Measurements from ENCODE around the gene ATXN1L. TPM values are rescaled to one million over a fixed set of nuclear protein-coding genes. Genes with fewer than 3 reads are reported as not detected.
"Not testable (repeated sequence)": the region's sequence is repeated elsewhere in the genome, so short reads cannot be mapped to it uniquely, and the experiment has no call there.

Gene ATXN1L
- total RNA-seq, 2 donors from 2014 or later, result 19.4 to 26.1 TPM

DNA sequence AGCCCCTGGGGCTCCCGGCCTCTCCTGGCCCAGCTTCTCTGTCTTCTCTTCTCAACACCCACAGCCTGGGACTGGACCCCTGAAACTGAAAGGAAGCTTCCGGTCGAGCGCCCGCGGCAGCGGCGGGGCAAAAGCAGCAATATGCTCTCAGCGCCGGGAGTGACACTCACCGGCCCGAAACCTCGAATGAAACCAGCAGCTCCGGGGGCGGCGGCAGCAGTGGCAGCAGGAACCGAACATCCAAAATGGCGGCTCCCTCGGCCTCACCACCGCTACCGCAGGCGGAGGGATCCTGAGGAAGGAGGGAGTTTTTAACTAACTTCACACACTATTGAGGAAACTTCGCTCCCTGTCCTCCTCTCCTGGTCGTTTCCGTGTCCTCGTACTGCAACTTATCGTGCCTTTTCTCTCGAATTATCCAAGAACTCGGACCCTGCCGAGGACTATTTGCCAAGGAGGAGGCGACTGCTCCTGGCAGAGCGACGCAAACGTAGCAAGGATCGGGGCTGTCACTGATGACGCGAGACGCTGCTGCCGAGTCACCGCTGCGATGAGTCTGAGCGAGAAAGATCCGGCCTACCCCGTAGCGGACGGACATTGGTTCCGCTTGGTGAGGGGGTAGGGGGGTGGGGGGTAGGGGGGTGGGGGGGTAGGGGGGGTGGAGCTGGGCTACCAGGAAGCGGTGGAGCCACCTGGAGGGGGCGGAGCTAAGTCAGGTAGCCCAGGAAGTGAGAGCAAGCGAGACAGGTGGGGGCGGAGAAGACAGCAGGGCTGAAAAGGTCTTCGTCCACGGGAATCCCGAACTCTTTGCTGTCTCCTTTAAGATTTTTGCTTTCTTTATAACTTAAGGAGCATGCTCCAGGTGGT is 37.0 kb upstream of the ATXN1L start, which contains the start of gene AP1G1:
Gene AP1G1 (minus strand): TSS at position 242 of the 867 bp plus-strand sequence. CDS start 19,355 bp downstream, outside the sequence.
- Histone ChIP-seq H3K36me3 (no peaks in the 10 kb centered on the region), H3K4me1 (peaks cover 9% of the 10 kb centered on the region), H3K9ac (ENCODE audit: low read depth in 2 of 2, low read length in 2 of 2) (peak within 1 kb of the TSS; percentile 88 to 95), H3K27ac (peak within 1 kb of the TSS; percentile 89), H3K9me3 (no peaks in the 10 kb centered on the region), H3K27me3 (no peaks in the 10 kb centered on the region), H3K4me3 (peak within 1 kb of the TSS; percentile 84)
- TF ChIP-seq, protein P1, sequence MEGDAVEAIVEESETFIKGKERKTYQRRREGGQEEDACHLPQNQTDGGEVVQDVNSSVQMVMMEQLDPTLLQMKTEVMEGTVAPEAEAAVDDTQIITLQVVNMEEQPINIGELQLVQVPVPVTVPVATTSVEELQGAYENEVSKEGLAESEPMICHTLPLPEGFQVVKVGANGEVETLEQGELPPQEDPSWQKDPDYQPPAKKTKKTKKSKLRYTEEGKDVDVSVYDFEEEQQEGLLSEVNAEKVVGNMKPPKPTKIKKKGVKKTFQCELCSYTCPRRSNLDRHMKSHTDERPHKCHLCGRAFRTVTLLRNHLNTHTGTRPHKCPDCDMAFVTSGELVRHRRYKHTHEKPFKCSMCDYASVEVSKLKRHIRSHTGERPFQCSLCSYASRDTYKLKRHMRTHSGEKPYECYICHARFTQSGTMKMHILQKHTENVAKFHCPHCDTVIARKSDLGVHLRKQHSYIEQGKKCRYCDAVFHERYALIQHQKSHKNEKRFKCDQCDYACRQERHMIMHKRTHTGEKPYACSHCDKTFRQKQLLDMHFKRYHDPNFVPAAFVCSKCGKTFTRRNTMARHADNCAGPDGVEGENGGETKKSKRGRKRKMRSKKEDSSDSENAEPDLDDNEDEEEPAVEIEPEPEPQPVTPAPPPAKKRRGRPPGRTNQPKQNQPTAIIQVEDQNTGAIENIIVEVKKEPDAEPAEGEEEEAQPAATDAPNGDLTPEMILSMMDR (IDR thresholded peaks at IDR 0.05), result no peak
- DNase-seq, result peak; percentile 95
- intact Hi-C loops (cut with DNase I), result loop anchor here (2.0 kb wide), 1 partner anchor 86 kb away; the partner anchor contains the start of gene IST1

DNA sequence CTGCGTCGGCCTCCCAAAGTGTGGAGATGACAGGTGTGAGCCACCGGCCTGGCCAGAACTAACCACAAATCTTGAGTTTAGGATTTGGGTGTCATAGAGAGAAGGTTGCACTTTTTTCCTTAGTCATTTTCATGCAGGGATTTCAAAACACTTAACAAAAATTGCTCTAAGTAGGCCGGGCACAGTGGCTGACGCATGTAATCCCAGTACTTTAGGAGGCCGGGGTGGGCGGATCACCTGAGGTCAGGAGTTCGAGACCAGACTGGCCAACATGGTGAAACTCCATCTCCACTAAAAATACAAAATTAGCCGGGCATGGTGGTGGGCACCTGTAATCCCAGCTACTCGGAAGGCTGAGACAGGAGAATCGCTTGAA is 35.6 kb upstream of the ATXN1L start:
- intact Hi-C loops (cut with DNase I); H3K9ac ChIP-seq (ENCODE audit: low read depth in 2 of 2, low read length in 2 of 2); DNase-seq: not testable (repeated sequence)

DNA sequence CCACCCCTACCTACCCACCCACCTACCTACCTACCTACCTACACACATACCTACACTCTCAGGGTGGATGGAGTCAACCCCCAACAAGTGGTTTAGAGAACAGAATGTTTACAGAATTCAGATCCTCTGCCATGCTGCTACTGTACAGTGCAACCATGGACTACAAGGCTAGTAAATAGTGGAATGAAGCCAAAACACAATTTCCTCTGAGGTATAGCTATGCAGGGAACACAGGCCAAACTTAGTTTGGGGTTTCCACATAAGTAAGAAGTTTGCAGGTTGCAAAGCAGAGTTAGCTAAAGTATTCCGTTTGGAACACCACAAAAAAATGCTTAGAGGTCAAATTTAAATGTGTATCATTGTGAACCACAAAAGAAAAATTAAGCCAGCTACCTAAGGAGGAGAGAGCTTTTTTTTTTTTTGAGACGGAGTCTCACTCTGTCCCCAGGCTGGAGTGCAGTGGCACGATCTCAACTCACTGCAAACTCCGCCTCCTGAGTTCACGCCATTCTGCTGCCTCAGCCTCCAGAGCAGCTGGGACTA is 34.4 kb upstream of the ATXN1L start:
- no peak for DNase-seq
- intact Hi-C loops (cut with DNase I), result no loop called here
- TF ChIP-seq, protein P1 (IDR thresholded peaks at IDR 0.05), result no peak

More for the DNA sequence above, 35.6 kb upstream of the ATXN1L start:
- H3K27ac ChIP-seq, result peak overlapping the region; percentile 81
- not testable (repeated sequence) for H3K4me1 ChIP-seq, H3K4me3 ChIP-seq, H3K27me3 ChIP-seq, H3K36me3 ChIP-seq, H3K9me3 ChIP-seq

GRCh38 chr16:71817155-71817500 is 28.6 kb upstream of the ATXN1L start:
- DNase-seq; H3K4me1 ChIP-seq; H3K9ac ChIP-seq (ENCODE audit: low read depth in 2 of 2, low read length in 2 of 2); H3K4me3 ChIP-seq; H3K9me3 ChIP-seq; H3K27me3 ChIP-seq; H3K36me3 ChIP-seq; intact Hi-C loops (cut with DNase I): not testable (repeated sequence)
- peak overlapping the region; percentile 23 for H3K27ac ChIP-seq

More for the DNA sequence above, 34.4 kb upstream of the ATXN1L start:
- H3K27ac ChIP-seq, result no peak overlapping the region
- H3K4me1 ChIP-seq, result peaks cover 8% of the 10 kb centered on the region
- no peak overlapping the region for H3K9ac ChIP-seq (ENCODE audit: low read depth in 2 of 2, low read length in 2 of 2)
- no peaks in the 10 kb centered on the region for H3K36me3 ChIP-seq
- no peaks in the 10 kb centered on the region for H3K27me3 ChIP-seq
- H3K4me3 ChIP-seq, result no peak overlapping the region
- no peaks in the 10 kb centered on the region for H3K9me3 ChIP-seq

GRCh38 chr16:71826533-71827017 is 19.2 kb upstream of the ATXN1L start:
- Histone ChIP-seq H3K9me3 (no peaks in the 10 kb centered on the region), H3K36me3 (no peaks in the 10 kb centered on the region), H3K27ac (no peak overlapping the region), H3K4me1 (no peaks in the 10 kb centered on the region), H3K4me3 (no peak overlapping the region), H3K27me3 (no peaks in the 10 kb centered on the region), H3K9ac (ENCODE audit: low read depth in 2 of 2, low read length in 2 of 2) (no peak overlapping the region)
- intact Hi-C loops (cut with DNase I), result no loop called here
- TF ChIP-seq, protein P1 (IDR thresholded peaks at IDR 0.05), result no peak
- no peak for DNase-seq

DNA sequence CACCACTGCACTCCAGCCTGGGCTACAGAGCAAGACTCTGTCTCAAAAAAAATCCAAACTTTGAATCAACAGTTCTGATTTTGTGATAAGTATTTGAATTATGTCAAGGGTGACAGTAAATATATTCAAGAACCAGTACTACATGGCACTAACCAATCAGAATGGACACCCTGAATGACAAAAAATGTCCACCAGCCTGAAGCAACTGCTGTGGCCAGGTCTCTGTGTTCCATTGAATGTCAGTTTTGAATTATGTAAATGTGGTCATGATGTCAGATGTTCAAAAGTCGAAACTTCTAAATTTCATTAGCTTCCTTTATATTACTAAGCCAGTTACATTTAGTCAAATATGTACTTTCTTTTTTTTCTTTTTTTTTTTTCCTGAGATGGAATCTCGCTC is 15.4 kb upstream of the ATXN1L start:
- Histone ChIP-seq H3K36me3 (no peaks in the 10 kb centered on the region), H3K4me3 (no peak overlapping the region), H3K4me1 (no peaks in the 10 kb centered on the region), H3K27me3 (no peaks in the 10 kb centered on the region), H3K9ac (ENCODE audit: low read depth in 2 of 2, low read length in 2 of 2) (no peak overlapping the region), H3K27ac (no peak overlapping the region), H3K9me3 (no peaks in the 10 kb centered on the region)
- DNase-seq, result no peak
- TF ChIP-seq, protein P1 (IDR thresholded peaks at IDR 0.05), result no peak
- intact Hi-C loops (cut with DNase I), result no loop called here

DNA sequence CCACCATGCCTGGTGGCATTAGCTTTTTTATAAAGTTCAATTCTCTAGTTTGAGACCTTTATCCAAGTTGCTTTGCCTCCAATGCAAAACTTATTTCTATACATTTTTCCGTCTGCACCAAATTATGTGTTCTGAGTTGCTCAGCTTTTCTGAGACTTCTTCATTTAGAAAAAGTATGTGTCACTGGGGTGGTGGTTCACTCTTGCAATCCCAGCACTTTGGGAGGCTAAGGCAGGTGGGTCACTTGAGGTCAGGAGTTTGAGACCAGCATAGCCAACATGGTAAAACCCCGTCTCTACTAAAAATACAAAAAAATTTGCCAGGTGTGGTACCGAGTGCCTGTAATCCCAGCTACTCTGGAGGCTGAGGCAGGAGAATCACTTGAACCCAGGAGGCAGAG is 14.1 kb upstream of the ATXN1L start:
- H3K36me3 ChIP-seq; H3K27me3 ChIP-seq; H3K4me1 ChIP-seq; H3K4me3 ChIP-seq; H3K9ac ChIP-seq (ENCODE audit: low read depth in 2 of 2, low read length in 2 of 2); H3K27ac ChIP-seq; H3K9me3 ChIP-seq; intact Hi-C loops (cut with DNase I); DNase-seq: not testable (repeated sequence)

- H3K36me3 ChIP-seq; H3K9me3 ChIP-seq; H3K9ac ChIP-seq (ENCODE audit: low read depth in 2 of 2, low read length in 2 of 2); intact Hi-C loops (cut with DNase I); H3K4me3 ChIP-seq; H3K4me1 ChIP-seq; DNase-seq; H3K27me3 ChIP-seq; H3K27ac ChIP-seq: not testable (repeated sequence)
Observed at GRCh38 chr16:71832112-71832511, 13.7 kb upstream of the ATXN1L start.
